Cardiac septum (tissue), 1 donor: ENCODE results near the gene KMT5C. TPM values are rescaled to one million over a fixed set of nuclear protein-coding genes. Genes with fewer than 3 reads are reported as not detected.

Source experiments
- DNase-seq: peaks from one replicate; pipeline ENCODE4 v3.0.0-alpha.2; 2020; ENCODE audit warnings: low spot score
- intact Hi-C: fragments of 100-400 bp; cut with DNase I; formaldehyde crosslinking; loops from one replicate; pipeline ENCODE4 v1.14.0; 2022
- long read RNA-seq: library from polyadenylated mRNA; unstranded; transcript quantifications from one replicate; pipeline ENCODE4 v2.0.0, GENCODE V29; 2021
- total RNA-seq: library from RNA; stranded (reverse); fragmentation: NEBNext Ultra II Directional; extraction: Animal tissue kit (Norgen Biotek cat#: 25700); gene quantifications from one replicate; pipeline ENCODE4 v1.2.1, GENCODE V29; 2021
- donor health status: DM: no; HTN: no; CAD: no.

KMT5C gene
- total RNA-seq, result 6.1 TPM
- long read RNA-seq, partial matches to known transcripts, result 0 of 6 reads
- long read RNA-seq, other reads (novel, unspliced or antisense), result 3 of 6 reads

- intact Hi-C loops, result loop anchor here (1.0 kb wide), 1 partner anchor 46 kb away; the partner anchor contains the start of gene RPL28
- peak; percentile 100 for DNase-seq
Observed at GRCh38 chr19:55339105-55339888, at the start of gene KMT5C. Gene KMT5C (plus strand): TSS chr19:55339876. CDS start chr19:55341937, 2,061 bp downstream.

GRCh38 chr19:55297267-55297666 lies 42.4 kb upstream of the KMT5C start:
- intact Hi-C loops, result no loop called here
- no peak for DNase-seq

- intact Hi-C loops, result loop anchor here (2.0 to 10.0 kb wide), 2 partner anchors 85 to 115 kb away; partner anchors contain the start of genes RPL28 and TMEM238
- DNase-seq, result no peak
Observed at GRCh38 chr19:55299991-55300390, 39.7 kb upstream of the KMT5C start.

- intact Hi-C loops, result loop anchor here (2.0 to 10.0 kb wide), 2 partner anchors 84 to 114 kb away; partner anchors contain the start of genes RPL28 and TMEM238
- DNase-seq, result no peak
Observed at GRCh38 chr19:55300886-55301458, 38.7 kb upstream of the KMT5C start.

GRCh38 chr19:55301459-55302317 lies 38.0 kb upstream of the KMT5C start:
- intact Hi-C loops, result loop anchor here (2.0 to 10.0 kb wide), 2 partner anchors 83 to 113 kb away; partner anchors contain the start of genes RPL28 and TMEM238
- peak; percentile 94 for DNase-seq

- intact Hi-C loops, result loop anchor here (10.0 kb wide), 1 partner anchor 112 kb away; no protein-coding TSS in a partner anchor
Observed at GRCh38 chr19:55302318-55302703, 37.4 kb upstream of the KMT5C start.

GRCh38 chr19:55303477-55303876 lies 36.2 kb upstream of the KMT5C start:
- DNase-seq, result no peak
- intact Hi-C loops, result loop anchor here (10.0 kb wide), 1 partner anchor 111 kb away; no protein-coding TSS in a partner anchor

More at GRCh38 chr19:55302318-55302703, 37.4 kb upstream of the KMT5C start:
- DNase-seq, result no peak

- intact Hi-C loops, result loop anchor here (10.0 kb wide), 1 partner anchor 110 kb away; no protein-coding TSS in a partner anchor
- DNase-seq, result no peak
Observed at GRCh38 chr19:55304279-55304978, 35.2 kb upstream of the KMT5C start.

GRCh38 chr19:55304980-55305379 lies 34.7 kb upstream of the KMT5C start:
- DNase-seq, result no peak
- intact Hi-C loops, result loop anchor here (10.0 kb wide), 1 partner anchor 110 kb away; no protein-coding TSS in a partner anchor

- intact Hi-C loops, result loop anchor here (10.0 kb wide), 1 partner anchor 109 kb away; no protein-coding TSS in a partner anchor
- no peak for DNase-seq
Observed at GRCh38 chr19:55305491-55305890, 34.2 kb upstream of the KMT5C start.

GRCh38 chr19:55305983-55306562 lies 33.6 kb upstream of the KMT5C start:
- intact Hi-C loops, result loop anchor here (10.0 kb wide), 1 partner anchor 109 kb away; no protein-coding TSS in a partner anchor
- no peak for DNase-seq

- intact Hi-C loops, result loop anchor here (10.0 kb wide), 1 partner anchor 108 kb away; no protein-coding TSS in a partner anchor
- DNase-seq, result no peak
Observed at GRCh38 chr19:55306712-55307111, 33.0 kb upstream of the KMT5C start.

- no peak for DNase-seq
- intact Hi-C loops, result loop anchor here (10.0 kb wide), 1 partner anchor 107 kb away; no protein-coding TSS in a partner anchor
Observed at GRCh38 chr19:55308281-55308680, 31.4 kb upstream of the KMT5C start.

- DNase-seq, result no peak
- intact Hi-C loops, result loop anchor here (10.0 kb wide), 1 partner anchor 105 kb away; no protein-coding TSS in a partner anchor
Observed at GRCh38 chr19:55309448-55309847, 30.2 kb upstream of the KMT5C start.

GRCh38 chr19:55310498-55310897 lies 29.2 kb upstream of the KMT5C start:
- DNase-seq, result no peak
- intact Hi-C loops, result no loop called here

GRCh38 chr19:55311397-55311796 lies 28.3 kb upstream of the KMT5C start:
- intact Hi-C loops, result no loop called here

GRCh38 chr19:55311797-55312196 lies 27.9 kb upstream of the KMT5C start:
- DNase-seq, result no peak
- intact Hi-C loops, result no loop called here

More at GRCh38 chr19:55311397-55311796, 28.3 kb upstream of the KMT5C start:
- DNase-seq, result no peak
